ENCODE measurements around the gene MRPS27.

DNA sequence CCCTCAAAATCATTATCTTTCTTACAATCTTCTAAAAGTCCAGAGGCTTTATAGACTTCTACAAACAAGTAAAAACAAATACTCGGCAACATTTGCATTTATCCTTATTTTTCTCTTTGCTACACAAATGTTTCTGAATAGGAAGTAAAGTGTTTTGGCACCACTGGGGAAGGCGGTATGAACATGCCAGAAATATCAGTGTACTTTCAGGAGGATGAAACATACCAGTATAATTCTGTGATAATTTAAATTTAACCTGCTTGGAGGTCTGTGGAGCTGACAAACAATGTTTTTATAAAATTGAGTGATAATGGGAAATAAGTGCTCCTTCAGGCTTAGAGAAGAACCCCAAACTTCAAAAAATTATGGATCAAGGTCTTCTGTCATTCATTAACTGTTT lies 51.8 kb downstream of the MRPS27 start:
- TF ChIP-seq, protein P1, sequence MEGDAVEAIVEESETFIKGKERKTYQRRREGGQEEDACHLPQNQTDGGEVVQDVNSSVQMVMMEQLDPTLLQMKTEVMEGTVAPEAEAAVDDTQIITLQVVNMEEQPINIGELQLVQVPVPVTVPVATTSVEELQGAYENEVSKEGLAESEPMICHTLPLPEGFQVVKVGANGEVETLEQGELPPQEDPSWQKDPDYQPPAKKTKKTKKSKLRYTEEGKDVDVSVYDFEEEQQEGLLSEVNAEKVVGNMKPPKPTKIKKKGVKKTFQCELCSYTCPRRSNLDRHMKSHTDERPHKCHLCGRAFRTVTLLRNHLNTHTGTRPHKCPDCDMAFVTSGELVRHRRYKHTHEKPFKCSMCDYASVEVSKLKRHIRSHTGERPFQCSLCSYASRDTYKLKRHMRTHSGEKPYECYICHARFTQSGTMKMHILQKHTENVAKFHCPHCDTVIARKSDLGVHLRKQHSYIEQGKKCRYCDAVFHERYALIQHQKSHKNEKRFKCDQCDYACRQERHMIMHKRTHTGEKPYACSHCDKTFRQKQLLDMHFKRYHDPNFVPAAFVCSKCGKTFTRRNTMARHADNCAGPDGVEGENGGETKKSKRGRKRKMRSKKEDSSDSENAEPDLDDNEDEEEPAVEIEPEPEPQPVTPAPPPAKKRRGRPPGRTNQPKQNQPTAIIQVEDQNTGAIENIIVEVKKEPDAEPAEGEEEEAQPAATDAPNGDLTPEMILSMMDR (IDR thresholded peaks at IDR 0.05), result no peak
- no peak for TF ChIP-seq POLR2A (IDR thresholded peaks at IDR 0.05)
